T1000 (cell line): Measurements from ENCODE around the gene RBMS1.
"Not testable (repeated sequence)": the region's sequence is repeated elsewhere in the genome, so short reads cannot be mapped to it uniquely, and the experiment has no call there.

ENCODE experiments used
- DNase-seq: peaks from one replicate; lab custom pipeline; 2025; ENCODE audit warnings: mixed read lengths; lab: John Stamatoyannopoulos, UW

The RBMS1 gene

DNA sequence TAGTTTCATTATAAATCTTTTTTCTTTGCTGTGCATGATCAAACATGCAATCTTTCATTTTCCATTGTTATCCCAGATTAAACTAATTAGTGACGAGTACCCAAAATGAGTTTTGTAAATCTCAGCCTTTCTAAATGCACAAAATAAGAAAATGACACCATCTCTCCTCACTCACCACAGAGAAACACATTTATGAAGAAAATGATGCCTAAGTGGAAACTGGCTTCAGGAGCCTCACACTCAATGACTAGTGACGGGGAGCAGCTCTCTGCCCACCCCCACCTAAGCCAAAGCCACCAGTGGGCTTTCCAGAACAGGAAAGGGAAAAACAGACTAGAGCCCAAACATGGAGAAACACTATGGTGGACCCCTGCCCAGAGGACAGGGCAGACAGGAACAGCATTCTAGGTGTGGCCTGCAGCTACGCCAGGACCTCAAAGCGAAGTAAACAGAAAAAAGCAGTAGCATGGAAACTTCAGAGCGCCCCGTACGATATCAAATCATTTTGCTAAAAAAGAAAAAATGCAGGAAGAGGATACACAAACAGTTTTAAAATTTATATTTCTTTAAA is 113.5 kb downstream of the RBMS1 start:
- no peak for DNase-seq

- DNase-seq, result no peak
Observed at GRCh38 chr2:160379399-160379798, 114.2 kb downstream of the RBMS1 start.

GRCh38 chr2:160377204-160377995 is 116.2 kb downstream of the RBMS1 start:
- no peak for DNase-seq

DNA sequence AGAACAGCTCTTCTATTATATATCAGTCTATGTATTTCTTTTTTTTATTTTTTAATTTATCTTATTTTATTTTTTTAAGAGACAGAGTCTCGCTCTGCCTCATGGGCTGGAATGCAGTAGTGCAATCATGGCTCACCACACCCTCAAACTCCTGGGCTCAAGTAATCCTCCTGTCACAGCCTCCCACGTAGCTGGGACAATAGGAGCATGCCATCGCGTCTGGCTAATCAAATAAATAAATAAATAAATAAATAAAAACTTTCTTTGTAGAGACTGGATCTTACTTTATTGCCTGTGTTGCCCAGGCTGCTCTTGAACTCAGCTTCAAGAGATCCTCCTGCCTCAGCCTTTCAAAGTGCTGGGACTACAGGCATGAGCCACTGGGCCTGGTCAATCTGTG is 117.0 kb downstream of the RBMS1 start:
- DNase-seq, result no peak

DNA sequence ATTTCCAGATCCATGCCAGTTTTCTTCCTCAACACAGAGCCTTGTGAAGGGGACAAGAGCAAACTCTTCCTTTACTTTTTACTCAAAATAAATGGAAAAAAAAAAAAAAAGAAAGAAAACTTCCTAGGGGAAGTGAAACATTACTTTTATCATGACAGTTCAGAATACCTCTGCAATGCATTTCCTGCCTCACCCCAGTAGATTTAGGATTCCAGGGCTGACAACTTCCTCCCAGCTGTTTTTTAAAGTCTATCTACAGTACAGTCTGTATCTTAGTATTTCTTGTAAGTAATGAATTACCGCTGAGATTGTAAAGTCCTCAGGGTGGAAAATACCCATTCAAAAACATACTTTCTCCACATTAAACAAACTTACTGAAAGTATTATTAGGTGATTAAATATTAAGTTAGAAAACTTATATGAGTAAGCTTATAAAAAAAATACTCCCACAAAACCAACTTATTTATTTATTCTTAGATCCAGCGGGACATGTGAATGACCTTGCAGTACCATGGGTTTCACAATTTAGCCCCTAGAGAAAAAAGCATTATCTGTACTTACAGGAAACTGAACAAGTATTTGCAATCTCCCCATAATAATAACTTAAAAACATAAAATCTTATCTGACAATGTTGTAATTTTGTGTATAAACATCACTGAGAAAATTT is 117.7 kb downstream of the RBMS1 start:
- no peak for DNase-seq

GRCh38 chr2:160375037-160375436 is 118.6 kb downstream of the RBMS1 start:
- no peak for DNase-seq

- DNase-seq, result no peak
Observed at GRCh38 chr2:160373666-160374065, 119.9 kb downstream of the RBMS1 start.

GRCh38 chr2:160373263-160373662 is 120.3 kb downstream of the RBMS1 start:
- DNase-seq, result no peak

GRCh38 chr2:160372585-160372984 is 121.0 kb downstream of the RBMS1 start:
- DNase-seq, result no peak

DNA sequence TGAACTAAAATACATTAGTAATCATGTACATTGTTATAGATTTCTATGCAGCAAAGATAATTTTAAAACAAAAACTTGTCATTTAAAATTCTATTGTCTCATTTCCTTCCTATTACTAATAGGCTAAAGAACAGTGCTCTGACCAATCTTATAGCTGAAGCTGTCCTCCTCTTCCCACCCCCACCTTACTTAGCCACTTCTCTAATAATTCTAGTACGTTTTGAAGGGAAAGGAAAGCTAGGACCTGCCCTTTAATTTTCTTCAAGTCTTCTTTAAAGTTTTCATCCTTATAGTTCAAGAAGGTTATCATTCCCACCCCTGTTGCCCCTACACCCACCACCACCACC is 121.6 kb downstream of the RBMS1 start:
- DNase-seq, result no peak

GRCh38 chr2:160371251-160372009 is 122.2 kb downstream of the RBMS1 start:
- no peak for DNase-seq

GRCh38 chr2:160368988-160369930 is 124.3 kb downstream of the RBMS1 start:
- DNase-seq, result no peak

DNA sequence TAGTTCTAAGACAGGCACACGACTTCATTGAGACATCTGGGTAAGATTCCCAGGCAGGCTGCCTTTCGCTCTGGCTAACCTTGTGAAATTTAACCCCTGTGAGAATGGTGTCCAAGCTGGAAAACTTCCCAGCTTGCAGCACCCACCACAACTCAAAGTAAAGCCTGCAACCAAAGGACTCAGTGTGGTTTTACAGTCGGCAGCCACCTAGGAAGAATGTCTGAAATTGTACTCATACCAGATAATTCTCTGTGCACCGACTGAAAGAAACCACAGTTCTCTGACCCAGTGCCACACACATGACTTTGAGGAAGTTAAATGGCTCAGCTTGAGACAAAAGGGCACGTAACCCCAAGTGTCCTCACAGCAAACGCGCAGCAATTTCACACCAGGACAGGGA is 125.7 kb downstream of the RBMS1 start:
- DNase-seq, result no peak

DNA sequence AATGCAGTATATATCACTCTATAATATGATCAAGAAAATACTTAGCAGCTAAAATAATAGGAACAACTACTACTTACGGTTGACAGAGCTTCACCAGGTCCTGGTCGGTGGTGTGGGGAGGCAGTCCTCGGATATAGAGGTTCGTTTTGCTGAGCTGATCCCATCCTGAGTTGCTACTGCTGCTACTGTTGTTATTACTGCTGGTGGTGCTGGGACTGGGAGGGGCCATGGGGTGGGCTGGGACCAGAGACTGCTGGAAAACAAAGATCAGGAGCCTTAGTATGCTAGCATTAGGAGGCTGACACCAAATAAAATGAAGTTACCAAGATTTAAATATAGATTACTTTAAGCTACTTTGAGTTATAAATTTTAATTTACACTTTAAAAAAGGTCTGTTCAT is 126.5 kb downstream of the RBMS1 start:
- not testable (repeated sequence) for DNase-seq

DNA sequence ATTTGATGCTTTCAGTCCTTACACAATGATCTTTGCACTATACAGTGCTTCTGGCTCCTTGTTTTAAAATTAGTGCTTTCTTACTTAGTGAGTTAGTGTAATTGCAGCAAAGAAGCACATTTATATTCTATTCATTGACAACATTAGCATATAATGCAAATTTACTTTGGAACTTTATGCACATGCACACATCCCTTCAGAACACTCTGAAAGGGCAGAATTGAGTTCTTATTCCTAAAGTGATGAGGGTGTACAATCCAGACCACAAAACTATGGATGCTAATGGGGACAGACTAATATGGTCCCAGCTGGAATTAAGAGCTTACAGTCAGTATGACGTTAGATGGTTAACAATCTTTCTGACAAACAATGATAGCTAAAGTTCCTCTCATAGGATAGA is 127.1 kb downstream of the RBMS1 start:
- DNase-seq, result no peak

DNA sequence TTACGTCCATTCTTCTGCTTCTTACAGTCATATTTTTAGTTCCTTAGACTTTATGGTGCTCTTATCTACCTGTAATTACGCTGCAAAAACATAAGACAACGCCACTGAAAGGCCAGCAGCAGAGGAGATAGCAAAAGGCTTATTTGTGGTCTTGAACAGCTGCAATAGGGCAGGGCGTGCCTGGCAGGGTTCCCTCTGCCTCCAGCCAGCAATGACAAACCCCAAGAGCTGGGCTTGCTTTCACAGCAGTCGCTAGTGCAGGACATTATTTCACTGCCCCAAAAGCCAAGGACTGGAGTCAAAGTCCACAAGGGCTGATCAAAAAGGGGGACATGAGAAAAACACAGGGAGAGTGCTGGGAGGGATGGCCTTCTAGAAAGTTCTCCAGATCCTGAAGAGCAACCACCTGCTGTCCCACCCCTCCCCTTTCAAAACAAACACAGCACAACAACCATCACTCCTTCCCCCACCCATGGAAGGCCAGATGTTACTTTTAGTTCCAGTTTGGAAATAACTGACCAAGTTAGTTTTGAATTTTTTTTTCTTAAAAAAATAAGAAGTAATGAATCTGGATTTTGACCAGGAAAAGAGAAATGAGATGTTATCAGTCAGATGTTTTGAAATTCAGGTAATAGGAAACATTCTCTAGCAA is 127.8 kb downstream of the RBMS1 start:
- no peak for DNase-seq

DNA sequence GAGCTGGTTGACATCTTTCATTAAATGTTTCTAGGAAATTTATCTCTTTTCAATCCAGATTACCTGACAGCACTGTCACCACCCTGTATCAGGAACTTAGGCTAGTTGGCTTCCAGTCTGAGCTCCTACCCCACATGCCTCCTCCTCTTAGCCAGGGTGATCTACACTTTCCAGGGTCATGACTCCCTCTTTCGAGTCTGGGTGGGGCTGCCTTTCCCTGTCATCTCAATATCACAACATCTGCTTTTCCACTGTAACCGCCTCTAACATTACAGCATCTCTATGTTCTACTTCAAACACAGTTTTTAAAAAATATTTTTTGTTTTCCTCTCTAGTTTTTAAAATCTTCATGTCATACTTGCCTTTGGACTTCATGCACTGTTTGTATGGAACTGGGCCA is 129.2 kb downstream of the RBMS1 start:
- no peak for DNase-seq

DNA sequence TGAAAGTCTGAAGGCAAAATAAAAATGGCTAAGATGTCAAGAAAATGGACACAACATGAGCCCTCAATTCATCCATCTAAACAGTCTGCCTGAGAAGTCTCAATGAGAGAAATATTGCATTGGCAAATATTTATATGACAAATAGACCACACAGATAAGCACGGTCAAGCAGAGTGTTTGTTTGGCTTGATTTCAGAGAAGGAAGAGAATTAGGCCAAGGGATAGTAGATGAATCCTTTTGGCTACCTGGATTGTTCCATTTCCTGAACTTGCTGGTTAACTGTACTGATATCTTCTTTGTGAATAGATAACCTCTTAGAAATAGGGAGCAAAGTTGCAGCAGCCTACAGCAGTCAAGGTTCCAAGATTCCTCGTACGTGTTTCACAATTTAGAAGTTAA is 129.6 kb downstream of the RBMS1 start:
- no peak for DNase-seq

- DNase-seq, result no peak
Observed at GRCh38 chr2:160363055-160363454, 130.6 kb downstream of the RBMS1 start.

DNA sequence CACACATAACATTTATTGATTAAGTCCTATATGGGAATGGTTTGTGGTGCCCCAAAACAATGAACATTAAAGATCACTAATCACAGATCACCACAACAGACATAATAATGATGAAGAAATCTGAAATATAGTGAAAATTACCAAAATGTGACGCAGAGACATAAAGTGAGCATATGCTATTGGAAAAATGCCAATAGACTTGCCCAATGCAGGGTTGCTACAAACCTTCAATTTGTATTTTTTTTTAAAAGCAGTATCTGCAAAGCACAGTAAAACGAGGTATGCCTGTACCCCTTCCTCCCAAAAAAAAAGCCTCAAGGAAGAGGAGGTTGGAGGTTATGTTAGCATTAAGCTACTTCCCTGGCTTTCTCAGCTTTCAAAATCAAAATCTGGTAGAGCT is 131.1 kb downstream of the RBMS1 start:
- DNase-seq, result no peak

DNA sequence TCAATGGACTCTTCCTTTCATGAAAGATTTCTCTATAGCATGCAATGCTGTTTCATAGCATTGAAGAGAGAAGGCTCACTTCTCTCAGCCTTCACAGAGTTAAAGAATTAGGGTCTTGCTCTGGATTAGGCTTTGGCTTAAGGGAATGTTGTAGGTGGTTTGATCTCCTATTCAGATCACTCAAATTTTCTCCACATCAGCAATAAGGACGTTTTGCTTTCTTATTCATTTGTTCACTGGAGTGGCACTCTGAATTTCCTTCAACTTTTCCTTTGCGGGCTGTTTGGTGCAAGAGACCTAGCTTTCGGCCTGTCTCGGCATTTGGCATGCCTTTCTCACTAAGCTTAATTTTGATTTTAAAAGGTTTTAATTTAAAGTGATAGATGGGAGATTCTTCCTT is 131.6 kb downstream of the RBMS1 start:
- no peak for DNase-seq
